CD4-positive, alpha-beta T cell treated with Interferon alpha-2 for 1 hour (primary cell): ENCODE measurements around the gene NFRKB.

Experiments
- DNase-seq, 2 donors: peaks; one replicate each; pipeline ENCODE4 v3.0.0-alpha.2; 2020 to 2022

Gene NFRKB

DNA sequence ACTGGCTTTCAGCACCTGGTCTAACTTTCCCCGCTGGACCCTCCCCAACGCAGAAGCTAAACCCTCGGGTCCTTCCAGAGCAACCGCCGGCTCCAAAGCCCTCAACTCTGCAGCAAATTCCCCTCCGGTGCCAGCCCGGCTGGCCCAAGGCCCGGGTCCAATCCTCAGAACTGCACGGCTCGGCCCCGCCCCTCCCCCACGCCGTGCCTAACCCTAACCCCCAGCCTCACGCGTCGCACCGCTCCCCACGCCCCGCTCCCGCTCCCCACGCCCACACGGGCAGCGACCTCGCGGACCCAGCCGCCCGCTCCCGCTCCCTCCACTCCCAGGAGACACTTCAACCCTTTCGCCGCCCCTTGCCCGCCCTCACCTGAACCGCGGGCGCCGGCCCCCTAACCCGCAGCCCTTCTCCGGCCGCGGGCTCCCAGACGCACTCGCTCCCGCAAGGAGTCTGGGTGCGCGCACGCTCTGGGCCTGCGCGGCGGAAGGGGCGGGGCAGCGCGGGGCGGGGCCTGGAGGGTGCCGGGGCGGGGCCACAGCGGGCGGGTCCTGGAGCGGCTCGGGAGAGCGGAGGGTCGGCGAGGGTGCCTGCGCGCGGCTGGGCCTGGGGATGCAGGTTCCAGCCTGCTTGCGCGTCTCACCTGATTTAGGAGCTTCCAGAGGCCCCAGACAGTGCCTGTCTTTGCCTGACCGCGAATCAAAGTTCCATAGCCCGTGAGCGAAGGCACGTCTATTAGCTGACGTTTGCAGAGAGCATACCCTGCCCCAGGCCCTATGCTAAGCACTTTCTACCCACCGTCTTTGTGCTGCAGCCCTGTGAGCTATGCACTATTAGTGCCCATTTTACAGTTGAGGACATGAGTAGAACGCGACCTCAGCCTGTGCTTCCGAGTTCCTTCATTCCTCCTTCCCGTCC is at the start of gene NFRKB:
Gene NFRKB, minus strand, starts transcription at position 453 of the 916 bp plus-strand sequence. CDS start 2,729 bp downstream, outside the sequence.
- peak; percentile 83 to 90 for DNase-seq

DNA sequence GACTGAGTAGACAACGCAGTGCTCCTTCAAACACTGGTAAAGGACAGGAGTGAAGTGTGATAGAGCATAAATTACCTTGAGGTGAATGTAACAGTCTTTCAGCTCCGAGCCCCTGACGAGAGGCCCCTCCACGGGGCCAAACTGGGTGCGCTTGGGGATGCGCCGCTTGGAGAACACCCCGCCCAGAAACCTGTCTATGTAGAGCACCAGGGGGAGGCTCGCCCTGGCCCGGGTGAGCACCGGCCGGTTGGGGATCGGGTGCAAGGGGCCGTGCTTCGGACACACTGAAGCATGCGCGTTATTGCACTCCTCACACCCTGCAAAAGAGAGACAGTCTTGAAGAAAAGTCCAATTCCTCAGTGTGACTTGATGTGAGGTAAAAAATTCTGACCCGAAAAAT is 49.3 kb upstream of the NFRKB start:
- DNase-seq: no peak

DNA sequence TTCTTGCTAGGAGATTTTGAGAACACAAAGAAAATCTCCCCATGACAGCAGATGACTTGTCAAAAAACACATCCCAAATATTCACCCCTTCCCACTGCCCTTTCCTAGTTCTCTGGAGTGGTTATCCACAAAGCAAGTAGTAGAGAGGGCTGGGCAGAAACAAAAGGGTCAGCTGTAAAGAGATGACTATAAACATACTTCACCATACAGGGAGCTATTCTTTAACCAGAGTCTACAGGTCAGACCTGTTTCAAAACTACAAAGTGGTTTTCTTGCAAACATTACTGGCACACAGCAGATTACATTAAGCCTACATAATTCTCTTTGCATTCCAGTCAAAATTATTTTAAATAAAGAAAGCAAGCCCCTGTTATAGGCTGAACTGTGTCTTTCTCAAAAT is 47.7 kb upstream of the NFRKB start:
- DNase-seq: no peak

DNA sequence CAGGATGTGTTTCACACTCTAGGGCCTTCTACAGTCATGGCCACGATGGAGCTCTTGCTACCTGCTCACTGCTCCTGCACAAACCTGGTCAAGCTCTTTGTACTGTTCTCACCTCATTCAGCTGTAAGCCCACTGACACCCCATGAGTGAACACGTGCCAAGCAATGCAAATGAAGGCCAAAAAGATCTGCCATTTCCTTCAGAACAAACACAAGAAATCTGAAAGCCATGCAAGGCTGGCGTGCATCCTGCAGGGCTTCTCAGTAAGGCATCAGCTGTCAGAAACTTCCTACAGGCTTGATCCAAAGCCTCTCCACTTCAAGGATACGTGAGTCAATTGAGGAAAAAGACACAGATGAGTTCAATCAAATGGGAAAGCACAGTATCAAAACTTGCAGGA is 44.1 kb upstream of the NFRKB start:
- DNase-seq: no peak

DNA sequence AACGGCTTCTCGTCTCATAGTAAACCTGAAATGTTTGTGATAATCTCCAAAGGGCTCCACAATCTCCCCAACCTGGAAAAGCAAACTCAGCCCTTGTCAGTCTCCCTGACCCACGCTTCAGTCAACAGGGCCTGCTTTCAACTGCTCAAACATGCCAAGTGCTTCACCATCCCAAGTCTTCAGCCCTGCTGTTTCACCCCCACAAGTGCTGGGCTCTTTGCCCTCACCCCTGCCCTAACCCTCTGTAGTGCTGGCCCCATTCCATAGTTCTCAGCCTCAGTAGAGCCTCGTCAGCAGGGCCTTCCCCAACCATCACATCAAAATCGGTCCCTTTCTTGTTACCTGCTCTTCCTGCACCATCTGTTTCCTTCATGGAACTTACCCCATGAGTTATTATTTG is 43.4 kb upstream of the NFRKB start:
- DNase-seq: no peak

DNA sequence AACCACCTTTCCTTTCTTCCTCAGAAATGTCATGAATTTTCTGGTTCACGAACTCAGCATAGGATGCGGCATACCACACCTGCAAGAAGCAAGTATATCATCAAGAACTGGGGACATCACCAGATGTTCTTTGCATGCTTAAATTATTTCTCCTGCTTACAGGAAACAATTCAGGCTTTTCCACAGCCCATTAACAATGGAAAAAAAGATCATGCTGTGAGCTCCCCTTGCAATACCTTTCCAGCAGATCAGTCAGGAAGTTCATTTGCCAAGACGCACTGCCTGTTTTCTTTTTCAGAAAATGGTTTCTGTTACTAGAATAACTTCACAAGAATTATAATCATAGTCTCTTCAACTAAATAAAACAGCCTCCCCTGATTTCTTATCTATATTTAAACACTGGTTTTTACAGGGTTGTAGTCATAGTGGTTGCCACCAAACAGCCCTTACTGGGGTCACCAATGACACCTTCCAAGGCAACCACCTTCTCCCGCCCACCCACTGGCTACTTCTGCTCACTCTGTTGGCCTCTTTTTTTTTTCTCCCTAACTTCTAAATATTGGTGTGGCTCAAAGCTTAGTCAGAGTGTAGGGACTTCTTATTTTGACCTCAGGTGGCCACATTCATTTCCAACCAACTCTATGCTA is 42.3 kb upstream of the NFRKB start:
- no peak for DNase-seq

DNA sequence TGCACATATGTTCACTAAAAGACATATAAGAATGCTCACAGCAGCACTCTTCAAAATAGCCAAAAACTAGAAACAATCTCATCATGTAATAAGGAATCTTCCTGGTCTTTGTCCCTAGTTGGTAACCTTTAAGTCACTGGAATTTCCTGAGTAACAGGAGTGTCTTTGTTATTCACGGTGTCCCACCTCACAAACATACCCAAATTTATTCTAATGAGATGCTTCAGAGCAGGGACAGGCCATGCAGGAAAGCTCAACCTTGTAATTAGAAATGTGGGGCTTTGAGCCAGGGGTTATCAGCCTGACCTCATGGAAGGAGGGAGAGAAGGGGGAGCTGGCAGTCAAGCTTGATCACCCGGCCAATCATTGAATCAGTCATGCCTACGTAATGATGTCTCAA is 40.3 kb upstream of the NFRKB start:
- DNase-seq: no peak

DNA sequence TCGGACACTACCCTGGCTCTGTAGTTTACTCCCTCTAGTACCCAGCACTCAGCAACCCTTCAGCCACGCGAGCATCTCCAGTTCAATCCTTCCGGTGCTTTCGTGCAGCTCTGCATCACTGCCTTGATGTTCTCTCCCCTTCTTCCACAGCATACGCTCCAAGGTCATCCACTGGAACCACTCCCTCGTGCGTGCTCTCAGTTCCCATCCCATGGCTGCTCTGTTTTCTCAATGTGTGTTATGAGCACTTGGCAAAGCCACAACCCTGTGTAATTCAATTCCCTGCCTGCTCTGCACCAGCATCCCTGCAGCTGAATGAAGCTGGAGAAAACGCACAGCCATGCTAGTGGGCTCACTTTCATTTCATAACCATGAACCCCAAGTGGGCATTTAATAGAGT is 38.5 kb upstream of the NFRKB start:
- no peak for DNase-seq

DNA sequence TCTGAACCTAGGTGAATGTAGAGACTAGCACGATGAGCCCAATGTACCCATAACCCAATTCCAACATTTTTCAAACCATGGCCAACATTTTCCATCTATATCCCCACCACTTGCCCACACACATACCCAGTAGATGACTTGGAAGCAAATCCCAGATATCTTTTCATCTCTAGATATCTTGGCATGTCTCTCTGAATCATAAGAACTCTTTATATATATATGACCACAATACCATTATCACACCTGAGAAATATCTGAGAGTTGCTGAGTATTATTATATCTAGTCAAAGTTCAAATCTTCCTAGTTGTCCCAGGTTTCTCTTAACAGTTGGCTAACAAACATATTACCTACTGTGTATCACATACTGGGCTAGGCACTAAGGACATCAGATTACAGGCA is 37.9 kb upstream of the NFRKB start:
- DNase-seq: no peak

DNA sequence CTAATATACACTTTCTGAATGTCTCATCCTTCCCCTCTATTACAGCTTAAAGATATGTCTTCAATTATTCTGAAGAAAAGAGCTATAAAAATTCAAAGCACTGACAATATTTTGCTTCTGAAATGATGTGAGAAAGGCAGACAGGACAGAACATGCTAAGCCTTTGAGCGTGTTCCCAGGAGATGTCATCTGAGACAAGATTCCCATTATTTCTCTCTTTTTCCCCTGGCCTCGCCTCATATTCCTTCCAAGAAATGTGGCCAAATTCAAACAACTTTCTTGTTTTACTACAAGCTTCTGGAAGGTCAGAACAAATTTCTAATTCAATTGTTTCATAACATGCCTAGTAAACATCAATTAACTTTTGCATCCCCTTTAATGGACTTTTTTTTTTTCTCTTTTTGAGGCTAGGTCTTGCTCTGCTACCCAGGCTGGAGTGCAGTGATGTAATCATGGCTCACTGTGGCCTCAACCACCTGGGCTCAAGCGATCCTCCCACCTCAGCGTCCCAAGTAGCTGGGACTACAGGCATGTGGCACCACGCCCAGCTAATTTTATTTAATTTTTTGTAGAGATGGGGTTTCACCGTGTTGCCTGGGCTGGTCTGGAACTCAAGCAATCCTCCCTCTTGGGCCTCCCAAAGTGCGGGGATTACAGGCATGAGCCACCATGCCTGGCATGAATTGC is 37.1 kb upstream of the NFRKB start:
- DNase-seq: no peak

DNA sequence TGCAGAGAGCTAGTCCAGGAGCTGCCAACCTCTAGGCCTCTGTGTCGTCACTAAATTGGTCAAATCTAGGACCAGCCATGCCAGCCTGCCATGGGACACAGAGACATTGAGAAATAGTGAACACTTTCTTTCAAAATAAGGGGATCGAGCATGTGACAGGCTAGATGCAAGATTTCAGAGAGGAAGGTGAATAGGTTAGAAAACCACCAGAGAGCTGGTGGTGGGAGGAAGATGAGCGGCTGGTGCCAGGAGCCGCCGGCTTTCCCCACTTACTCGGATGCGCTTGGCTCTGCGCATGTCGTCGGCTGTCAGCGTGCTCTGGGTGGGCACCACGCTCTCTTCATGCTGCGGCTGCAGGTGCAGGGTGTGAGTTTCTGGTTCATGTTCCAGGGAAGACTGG is 35.4 kb upstream of the NFRKB start:
- DNase-seq: no peak

DNA sequence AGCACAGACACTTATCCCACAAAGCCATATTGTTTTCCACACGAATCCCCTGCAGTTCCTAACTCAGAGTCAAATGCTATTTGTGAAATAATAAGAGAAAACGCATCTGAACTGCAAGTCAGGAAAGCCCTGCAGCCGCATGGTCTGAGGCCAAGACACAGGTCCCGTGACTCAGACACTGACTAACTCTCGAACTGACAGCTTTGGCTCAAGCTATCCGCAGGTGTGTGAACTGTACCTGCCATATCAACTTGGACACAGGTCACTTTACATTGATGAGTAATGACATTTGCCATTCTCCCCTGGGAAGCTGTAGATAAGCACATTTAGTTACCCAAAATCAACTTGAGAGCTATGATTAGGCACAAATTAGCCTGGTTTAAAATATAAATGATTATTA is 34.9 kb upstream of the NFRKB start:
- no peak for DNase-seq

DNA sequence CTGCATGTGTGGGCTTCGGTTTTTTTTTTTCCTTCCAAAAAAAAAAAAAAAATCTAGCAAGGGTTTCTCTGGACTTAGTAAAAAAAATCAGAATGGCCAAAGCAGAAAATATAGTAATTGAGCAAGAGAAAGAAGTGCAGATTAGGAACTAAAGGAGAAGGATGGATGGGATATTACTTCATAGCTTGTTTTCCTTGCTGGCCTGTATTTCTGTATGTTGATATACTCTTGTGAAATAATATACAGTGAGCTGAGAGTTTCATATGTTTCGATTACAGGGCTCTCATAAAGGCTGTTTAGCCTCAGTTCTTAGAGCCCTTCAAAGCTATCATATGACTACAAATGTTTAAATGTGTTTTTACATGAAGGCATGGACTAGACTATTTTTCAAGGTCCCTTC is 34.3 kb upstream of the NFRKB start:
- no peak for DNase-seq

DNA sequence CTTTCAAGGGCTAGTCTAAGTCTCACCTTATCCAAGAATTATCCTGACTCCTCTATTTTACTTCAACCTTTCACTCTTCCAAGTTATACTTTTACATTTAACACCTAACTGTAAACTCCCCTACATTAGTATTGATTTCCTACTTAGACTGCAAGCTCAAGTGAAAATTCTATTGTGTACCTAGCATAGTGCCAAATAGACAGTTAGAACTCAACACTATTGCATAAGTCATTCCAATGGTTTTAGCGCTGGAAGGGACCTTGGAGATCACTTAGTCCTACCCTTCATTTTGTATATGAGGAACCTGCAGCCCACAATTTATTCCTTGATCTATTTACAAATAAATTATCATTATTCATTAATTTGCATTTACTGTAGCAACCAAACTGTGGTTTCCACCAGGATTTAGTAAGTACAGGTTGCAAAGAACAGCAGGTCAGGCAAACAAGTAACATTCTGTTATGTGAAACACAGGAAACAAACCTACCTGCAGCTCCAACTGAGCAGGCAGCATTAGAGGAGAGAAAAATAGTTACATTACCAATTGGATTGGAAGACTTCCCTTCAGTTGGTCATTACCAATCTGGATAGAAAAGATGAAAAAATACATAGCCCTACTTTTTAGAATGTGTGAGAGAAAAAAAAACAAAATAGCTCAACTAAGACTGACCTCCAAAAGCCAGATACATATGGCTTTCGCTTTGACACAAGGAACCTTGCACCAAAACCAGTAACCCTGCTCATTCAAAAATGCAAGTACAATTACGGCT is 33.7 kb upstream of the NFRKB start:
- no peak for DNase-seq

DNA sequence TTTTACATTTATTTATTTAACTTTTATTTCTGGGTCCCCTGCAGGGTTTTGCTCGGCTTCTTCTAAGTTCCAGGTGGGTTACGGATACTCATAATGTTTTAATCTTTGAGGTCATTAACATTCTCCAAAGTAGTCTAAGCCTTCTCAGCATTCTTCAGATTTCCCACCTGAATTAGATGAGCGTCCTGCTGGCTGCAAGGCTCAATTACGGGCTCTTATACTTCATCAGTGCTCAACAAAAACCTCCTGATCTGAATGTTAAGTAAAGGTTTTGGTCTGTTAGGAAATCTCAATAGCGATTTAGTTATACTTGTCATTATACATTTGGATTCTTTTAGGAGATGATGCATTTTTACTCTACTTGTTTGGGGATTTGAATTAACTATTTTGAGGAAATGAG is 27.3 kb upstream of the NFRKB start:
- DNase-seq: no peak

DNA sequence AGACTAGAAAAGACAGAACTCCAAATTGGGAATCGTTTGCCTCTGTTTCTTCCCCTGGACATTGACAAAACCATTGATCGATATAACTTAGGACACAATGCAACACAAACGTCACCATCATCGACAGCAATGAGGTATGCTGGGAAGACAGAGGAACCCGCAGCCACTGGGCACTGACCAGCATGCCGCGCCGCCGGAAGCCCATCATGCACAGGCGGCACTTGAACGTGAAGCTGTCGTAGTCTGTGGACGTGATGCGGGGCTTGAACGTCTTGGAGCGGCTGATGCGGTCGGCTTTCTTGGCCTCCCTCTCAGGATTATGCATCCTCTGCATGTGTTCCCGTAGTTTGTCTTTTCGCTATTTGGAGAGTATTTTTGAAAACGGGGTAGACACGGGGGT is 23.0 kb upstream of the NFRKB start:
- DNase-seq: no peak

DNA sequence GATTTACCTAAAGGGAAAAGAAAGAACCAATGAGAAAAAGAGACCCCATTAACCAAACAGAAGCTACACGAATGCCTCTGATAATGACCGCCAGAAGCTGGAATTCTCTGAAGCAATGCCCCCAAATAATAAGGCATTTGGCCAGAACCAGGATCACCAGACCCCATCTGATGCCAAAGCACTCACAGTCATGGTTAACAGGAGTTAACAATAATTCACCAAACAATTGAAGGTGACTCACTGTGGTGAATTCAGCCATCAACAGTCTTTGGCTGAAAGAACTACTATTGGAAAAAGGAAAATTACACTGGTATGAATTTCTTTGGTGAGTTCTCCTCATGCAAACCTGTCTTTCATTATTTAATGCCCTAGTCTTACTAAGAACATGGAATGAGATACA is 21.9 kb upstream of the NFRKB start:
- no peak for DNase-seq

DNA sequence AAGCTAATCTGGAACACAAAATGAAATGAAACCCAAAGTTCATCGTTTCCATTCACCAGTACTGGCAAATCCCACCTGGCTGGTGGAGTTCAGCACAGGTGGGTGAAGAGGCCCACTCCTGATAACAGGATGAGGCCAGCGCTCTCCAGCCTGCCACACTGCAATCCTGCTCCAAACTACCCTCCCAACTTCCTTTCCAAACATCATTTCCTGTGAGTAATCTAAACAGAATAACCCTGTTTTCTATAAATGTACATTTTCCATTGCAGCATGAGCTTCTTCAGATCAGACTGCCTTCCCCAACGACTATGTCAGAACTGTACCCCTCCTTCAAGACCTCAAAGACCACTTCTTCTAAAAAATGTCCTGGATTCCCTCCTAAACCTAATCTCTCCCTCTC is 15.9 kb upstream of the NFRKB start:
- DNase-seq: no peak

DNA sequence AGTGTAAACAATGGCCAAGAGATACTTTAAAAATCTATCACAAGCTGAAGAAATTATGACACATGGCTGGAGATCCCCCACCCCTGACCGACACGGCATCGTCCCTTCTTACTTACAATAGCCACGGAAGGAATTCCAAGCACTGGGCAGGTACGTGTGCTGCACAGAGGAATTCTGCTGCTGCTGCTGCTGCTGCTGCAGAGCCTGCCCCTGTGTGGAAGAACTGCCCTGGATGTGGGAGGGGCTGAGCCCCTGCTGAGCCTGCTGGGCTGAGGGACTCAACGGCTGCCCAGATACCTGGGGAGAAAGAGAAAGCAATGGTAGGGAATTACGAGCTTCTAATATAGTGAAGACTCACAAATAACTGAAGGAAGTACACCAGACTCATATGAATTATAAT is 15.0 kb upstream of the NFRKB start:
- DNase-seq: no peak

DNA sequence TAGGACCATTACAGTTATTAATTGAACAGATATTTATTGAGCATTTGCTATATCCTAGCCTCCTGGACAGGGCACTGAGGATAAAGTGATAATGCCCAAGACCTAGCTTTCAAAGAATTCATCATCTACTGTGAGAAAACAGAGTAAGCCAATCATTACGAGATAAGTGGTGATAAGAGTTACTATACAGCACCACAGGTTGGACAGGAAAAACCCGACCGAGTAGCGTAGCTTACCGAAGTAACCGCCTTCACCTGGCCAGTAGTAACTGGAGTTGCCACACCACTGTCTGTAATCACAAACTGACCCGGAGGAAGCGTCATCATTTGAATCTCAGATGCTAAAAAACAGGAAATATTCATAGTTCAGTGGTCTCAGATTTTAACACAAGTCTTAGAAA is 10.0 kb upstream of the NFRKB start:
- no peak for DNase-seq

DNA sequence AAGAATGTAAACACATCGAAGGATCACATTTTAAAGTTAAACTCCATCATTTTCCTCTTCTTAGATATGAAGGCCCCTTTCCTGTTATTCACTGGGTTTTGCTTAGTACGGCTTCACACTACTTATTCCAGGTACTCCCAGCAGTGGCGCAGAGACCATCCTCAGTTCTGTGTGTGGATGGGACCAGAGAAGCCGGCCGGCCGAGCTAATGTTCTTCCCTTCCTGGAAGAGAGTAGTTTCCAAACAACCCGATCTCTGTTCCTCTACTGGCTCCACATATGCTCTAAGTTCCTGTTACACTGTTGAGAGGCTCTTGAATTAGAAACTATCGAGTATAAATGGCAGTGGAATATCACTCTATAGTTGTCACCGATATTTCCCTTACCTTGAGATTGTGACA is 684 bp upstream of the NFRKB start:
- no peak for DNase-seq

DNA sequence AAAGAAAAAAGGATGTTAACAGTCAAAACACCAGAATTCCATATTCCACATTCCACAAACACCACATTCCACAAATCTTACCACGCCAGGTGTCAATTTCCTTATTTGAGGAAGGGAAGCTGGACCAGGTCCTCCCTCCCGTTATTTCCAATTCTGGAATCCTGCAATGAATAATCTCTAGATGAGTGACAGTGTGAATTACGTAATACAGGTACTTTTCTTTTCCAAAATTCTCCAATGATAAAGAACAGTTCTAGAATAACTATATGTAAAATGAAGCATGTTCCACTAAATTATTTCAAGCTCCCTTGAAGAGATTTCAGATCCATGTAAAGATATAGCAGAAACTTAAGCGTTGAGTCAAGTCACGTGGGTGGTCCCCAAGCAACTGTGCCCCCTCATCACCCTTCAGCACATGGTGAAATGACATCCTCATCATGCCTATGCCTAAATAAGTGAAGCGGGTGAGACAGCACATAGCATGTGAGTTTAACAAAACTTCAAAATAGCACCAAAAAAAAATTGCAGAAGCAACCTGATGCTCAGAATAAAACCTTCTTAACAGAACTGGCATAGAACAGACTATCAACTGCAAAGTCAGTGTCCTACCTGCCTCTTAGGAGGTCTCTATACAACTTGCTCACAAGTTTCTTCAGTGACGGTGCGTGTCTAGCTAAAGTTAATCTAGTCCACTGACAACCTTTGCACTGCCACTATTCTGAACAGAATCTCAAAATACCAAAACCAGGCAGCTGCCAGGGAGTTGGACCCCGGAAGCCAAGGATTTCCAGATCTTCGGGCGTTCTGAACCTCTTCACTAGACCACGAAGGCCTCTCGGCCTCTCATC is 876 bp downstream of the NFRKB start:
- peak in 1 of 2 donors; percentile 2 for DNase-seq
